ENCODE measurements around the gene ALK.

The ALK gene

GRCh38 chr2:29239209-29239960 is 682.0 kb downstream of the ALK start:
- no peak for DNase-seq

GRCh38 chr2:29238497-29238896 is 682.9 kb downstream of the ALK start:
- DNase-seq = no peak

- DNase-seq = no peak
These were observed 685.3 kb downstream of the ALK start for GRCh38 chr2:29236074-29236473.

GRCh38 chr2:29235411-29235810 is 686.0 kb downstream of the ALK start:
- DNase-seq = no peak

- DNase-seq = peak; percentile 5
These were observed 688.0 kb downstream of the ALK start for GRCh38 chr2:29233428-29233827.

GRCh38 chr2:29232041-29232440 is 689.3 kb downstream of the ALK start:
- DNase-seq = no peak

- no peak for DNase-seq
These were observed 691.7 kb downstream of the ALK start for GRCh38 chr2:29229640-29230039.

- DNase-seq = no peak
These were observed 692.4 kb downstream of the ALK start for GRCh38 chr2:29228947-29229346.

GRCh38 chr2:29227935-29228675 is 693.3 kb downstream of the ALK start:
- no peak for DNase-seq

GRCh38 chr2:29226808-29227207 is 694.6 kb downstream of the ALK start:
- DNase-seq = no peak

- DNase-seq = no peak
These were observed 695.0 kb downstream of the ALK start for GRCh38 chr2:29226375-29226774.

GRCh38 chr2:29225814-29226213 is 695.6 kb downstream of the ALK start:
- no peak for DNase-seq

GRCh38 chr2:29224693-29225551 is 696.5 kb downstream of the ALK start:
- no peak for DNase-seq

- no peak for DNase-seq
These were observed 697.3 kb downstream of the ALK start for GRCh38 chr2:29223851-29224692.

GRCh38 chr2:29223257-29223656 is 698.1 kb downstream of the ALK start:
- no peak for DNase-seq

- DNase-seq = no peak
These were observed 698.8 kb downstream of the ALK start for GRCh38 chr2:29222381-29223179.

- no peak for DNase-seq
These were observed 700.7 kb downstream of the ALK start for GRCh38 chr2:29220506-29221270.

- DNase-seq = no peak
These were observed 702.0 kb downstream of the ALK start for GRCh38 chr2:29219374-29219773.

GRCh38 chr2:29218550-29219125 is 702.7 kb downstream of the ALK start:
- no peak for DNase-seq

GRCh38 chr2:29218071-29218470 is 703.3 kb downstream of the ALK start:
- no peak for DNase-seq

- no peak for DNase-seq
These were observed 704.8 kb downstream of the ALK start for GRCh38 chr2:29216609-29216909.

All from NCI-H2029 (cell line).